Mesodermal cell (in vitro differentiated cells): Measurements from ENCODE around the gene SPDYE9. TPM values are rescaled to one million over a fixed set of nuclear protein-coding genes. Genes with fewer than 3 reads are reported as not detected.
"Not testable (repeated sequence)": the region's sequence is repeated elsewhere in the genome, so short reads cannot be mapped to it uniquely, and the experiment has no call there.

Experiments used
- H3K27ac ChIP-seq: 2 replicates; pipeline ENCODE4 v1.7.0; 2013; ENCODE audit warnings: mild to moderate bottlenecking, low read depth, low read length, moderate library complexity; ENCODE audit not compliant: severe bottlenecking
- H3K36me3 ChIP-seq: 2 replicates; pipeline ENCODE4 v1.7.1; 2013; ENCODE audit warnings: mild to moderate bottlenecking, low read length, moderate library complexity; ENCODE audit not compliant: control insufficient read depth, insufficient read depth
- H3K4me1 ChIP-seq: one replicate; pipeline ENCODE4 v1.7.1; 2013; ENCODE audit warnings: mild to moderate bottlenecking, low read length; ENCODE audit not compliant: insufficient read depth, control insufficient read depth, poor library complexity, severe bottlenecking
- H3K4me3 ChIP-seq: 2 replicates; pipeline ENCODE4 v1.7.0; 2013; ENCODE audit warnings: low read length, control low read depth, mild to moderate bottlenecking; ENCODE audit not compliant: insufficient read depth, poor library complexity, severe bottlenecking; ENCODE audit errors: extremely low read depth
- H3K9me3 ChIP-seq: 2 replicates; pipeline ENCODE4 v1.7.1; 2013; ENCODE audit warnings: mild to moderate bottlenecking, low read length, moderate library complexity; ENCODE audit not compliant: control insufficient read depth
- WGBS, 2 experiments: methylation state at CpG; one replicate each; pipeline ENCODE4 v1.1.5; 2013; ENCODE audit warnings: missing lambda C conversion rate in 2 of 2; ENCODE audit not compliant: insufficient coverage in 2 of 2; 5-methylcytosine and 5-hydroxymethylcytosine counted together
- polyA plus RNA-seq, 2 experiments: library from polyadenylated mRNA; stranded (reverse); fragments of 50-300 nt; gene quantifications; one replicate each; pipeline ENCODE4 v1.2.3, GENCODE V29; 2013

Gene SPDYE9
- not detected for polyA plus RNA-seq (2013, experiment 1 of 2)
- polyA plus RNA-seq (2013, experiment 2 of 2), result not detected

DNA sequence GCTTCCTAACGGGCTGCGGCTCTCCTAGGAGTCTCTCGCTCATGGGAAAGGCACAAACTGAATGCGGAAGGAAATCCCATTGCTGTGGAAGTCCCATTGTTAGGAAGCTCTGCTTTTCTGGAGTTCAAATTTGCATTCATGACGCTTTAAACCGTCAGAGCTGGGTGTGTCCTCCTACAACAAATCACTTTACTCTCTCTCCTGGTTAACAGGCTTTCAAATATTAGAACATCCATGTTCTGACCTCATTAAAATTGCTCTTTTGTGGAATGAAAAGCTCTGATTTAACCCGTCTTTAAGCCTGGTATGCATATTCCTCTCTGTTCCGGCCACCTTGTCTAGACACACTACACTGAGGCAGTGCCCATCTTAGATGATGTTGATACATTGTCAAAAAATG is at the start of gene SPDYE9:
Gene SPDYE9, minus strand, starts transcription at position 101 of the 400 bp plus-strand sequence. CDS start 1,800 bp downstream, outside the sequence.
- H3K4me1 ChIP-seq, H3K9me3 ChIP-seq, H3K36me3 ChIP-seq, H3K4me3 ChIP-seq, H3K27ac ChIP-seq: not testable (repeated sequence)
- no CpG with 5 or more reads among the region's 8 CpGs for WGBS, 2 experiments

- H3K9me3 ChIP-seq, H3K36me3 ChIP-seq, H3K4me1 ChIP-seq, H3K4me3 ChIP-seq, H3K27ac ChIP-seq: not testable (repeated sequence)
- no CpG with 5 or more reads among the region's 2 CpGs for WGBS, 2 experiments
Observed at GRCh38 chr7:73134866-73135265, 49.0 kb upstream of the SPDYE9 start.

DNA sequence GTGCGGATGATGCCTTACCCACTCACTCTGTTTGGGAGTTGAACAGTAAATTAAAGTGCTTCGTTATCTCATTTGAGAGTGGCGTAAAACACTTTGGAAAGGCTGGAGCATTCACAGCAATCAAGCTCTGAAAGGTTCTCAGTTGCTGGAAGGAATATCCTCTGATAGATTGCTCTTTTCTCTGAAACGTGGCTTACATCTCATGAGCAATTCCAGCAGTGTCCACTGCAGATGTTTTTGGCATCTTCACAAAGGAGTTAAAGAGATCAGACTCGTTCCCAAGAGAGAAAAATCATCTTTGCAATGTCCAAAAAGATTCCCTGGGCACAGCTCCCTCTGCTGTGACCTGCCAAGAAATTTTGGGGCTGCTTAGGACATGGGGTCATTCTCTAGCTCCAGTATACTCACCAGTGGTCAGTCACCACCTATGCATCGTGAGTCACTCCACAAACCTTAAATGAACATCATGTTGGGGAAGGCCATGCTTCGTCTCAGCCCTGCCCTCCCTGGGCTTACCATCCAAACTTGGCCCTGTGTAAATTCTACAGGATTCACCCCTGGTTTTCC is 46.9 kb upstream of the SPDYE9 start:
- WGBS, 2 experiments, result no CpG with 5 or more reads among the region's 7 CpGs
- not testable (repeated sequence) for H3K9me3 ChIP-seq, H3K36me3 ChIP-seq, H3K27ac ChIP-seq, H3K4me3 ChIP-seq, H3K4me1 ChIP-seq

GRCh38 chr7:73130612-73131011 is 44.8 kb upstream of the SPDYE9 start:
- H3K4me3 ChIP-seq, H3K36me3 ChIP-seq, H3K9me3 ChIP-seq, H3K27ac ChIP-seq, H3K4me1 ChIP-seq: not testable (repeated sequence)
- WGBS, 2 experiments, result no CpG with 5 or more reads among the region's 2 CpGs

DNA sequence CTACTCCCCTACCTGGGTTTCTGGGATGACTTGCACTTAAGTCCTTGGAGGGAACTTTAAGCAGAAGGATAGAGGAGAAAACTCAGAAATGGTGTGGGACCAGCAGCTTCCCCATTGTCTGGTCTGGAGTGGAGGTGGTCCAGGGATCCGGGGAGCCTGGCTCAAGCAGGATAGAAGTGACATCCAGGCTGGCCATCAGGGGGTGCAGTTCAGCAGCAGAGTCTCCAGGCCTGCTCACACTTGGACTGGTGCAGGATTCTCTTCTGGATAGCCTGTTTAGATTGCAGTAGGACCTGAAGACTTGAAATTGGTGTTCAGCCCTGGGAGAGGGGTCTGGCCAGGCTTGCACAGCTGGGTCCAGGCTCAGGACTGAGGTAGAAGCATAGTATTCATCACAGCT is 38.3 kb upstream of the SPDYE9 start:
- WGBS, 2 experiments, result no CpG with 5 or more reads among the region's 1 CpG
- not testable (repeated sequence) for H3K4me3 ChIP-seq, H3K36me3 ChIP-seq, H3K27ac ChIP-seq, H3K9me3 ChIP-seq, H3K4me1 ChIP-seq

- H3K4me3 ChIP-seq, H3K27ac ChIP-seq, H3K9me3 ChIP-seq, H3K36me3 ChIP-seq, H3K4me1 ChIP-seq: not testable (repeated sequence)
- no CpG with 5 or more reads among the region's 4 CpGs for WGBS, 2 experiments
Observed at GRCh38 chr7:73122778-73123447, 37.1 kb upstream of the SPDYE9 start.

DNA sequence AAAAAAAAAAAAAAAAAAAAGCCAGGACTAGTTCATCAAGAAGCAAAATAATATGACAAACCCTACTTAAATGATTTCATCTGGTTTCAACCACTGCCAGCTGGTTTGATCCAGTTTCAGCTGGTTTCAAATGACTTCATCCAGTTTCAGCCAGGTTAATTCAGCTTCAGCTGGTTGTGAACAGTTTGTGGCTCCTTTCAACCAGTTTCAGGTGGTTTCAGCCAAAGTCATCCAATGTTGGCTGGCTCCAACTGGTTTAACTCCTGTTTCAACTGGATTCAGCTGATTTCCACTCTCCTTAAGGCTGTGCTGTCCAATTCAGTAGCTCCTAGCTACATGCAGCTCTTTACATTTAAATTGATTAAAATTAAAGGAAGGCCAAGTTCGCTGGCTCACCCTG is 32.3 kb upstream of the SPDYE9 start:
- H3K9me3 ChIP-seq, H3K27ac ChIP-seq, H3K4me3 ChIP-seq, H3K36me3 ChIP-seq, H3K4me1 ChIP-seq: not testable (repeated sequence)
- no CpG with 5 or more reads among the region's 1 CpG for WGBS, 2 experiments

- not testable (repeated sequence) for H3K9me3 ChIP-seq, H3K36me3 ChIP-seq, H3K4me3 ChIP-seq, H3K27ac ChIP-seq, H3K4me1 ChIP-seq
- WGBS, 2 experiments, result no CpG with 5 or more reads among the region's 8 CpGs
Observed at GRCh38 chr7:73057811-73058210, 28.0 kb downstream of the SPDYE9 start, which contains the start of gene SPDYE11. Gene SPDYE11 (minus strand): TSS chr7:73057911. CDS start chr7:73056111, 1,800 bp downstream.

DNA sequence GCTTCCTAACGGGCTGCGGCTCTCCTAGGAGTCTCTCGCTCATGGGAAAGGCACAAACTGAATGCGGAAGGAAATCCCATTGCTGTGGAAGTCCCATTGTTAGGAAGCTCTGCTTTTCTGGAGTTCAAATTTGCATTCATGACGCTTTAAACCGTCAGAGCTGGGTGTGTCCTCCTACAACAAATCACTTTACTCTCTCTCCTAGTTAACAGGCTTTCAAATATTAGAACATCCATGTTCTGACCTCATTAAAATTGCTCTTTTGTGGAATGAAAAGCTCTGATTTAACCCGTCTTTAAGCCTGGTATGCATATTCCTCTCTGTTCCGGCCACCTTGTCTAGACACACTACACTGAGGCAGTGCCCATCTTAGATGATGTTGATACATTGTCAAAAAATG is 56.2 kb downstream of the SPDYE9 start, which contains the start of gene SPDYE8:
Gene SPDYE8, minus strand, starts transcription at position 101 of the 400 bp plus-strand sequence. CDS start 1,800 bp downstream, outside the sequence.
- H3K36me3 ChIP-seq, H3K27ac ChIP-seq, H3K9me3 ChIP-seq, H3K4me3 ChIP-seq, H3K4me1 ChIP-seq: not testable (repeated sequence)
- no CpG with 5 or more reads among the region's 8 CpGs for WGBS, 2 experiments
